Lower lobe of right lung (tissue), 2 donors: ENCODE results near the gene LMBRD2. TPM values are rescaled to one million over a fixed set of nuclear protein-coding genes. Genes with fewer than 3 reads are reported as not detected.

Source experiments
- ATAC-seq, 2 donors: fragments of 200-7000 bp; cut with Tn5 transposase; one replicate each; pipeline ENCODE4 v1.9.1; 2020 to 2022; ENCODE audit warnings: mild to moderate bottlenecking in 2 of 2, moderate library complexity in 2 of 2
- DNase-seq: peaks from one replicate; pipeline ENCODE4 v3.0.0-alpha.2; 2020
- H3K27ac ChIP-seq: fragments of 200-600 bp; one replicate; pipeline ENCODE4 v1.8.0; 2022
- H3K27me3 ChIP-seq: fragments of 200-600 bp; one replicate; pipeline ENCODE4 v1.8.0; 2022; ENCODE audit warnings: low read depth
- H3K36me3 ChIP-seq: fragments of 200-600 bp; one replicate; pipeline ENCODE4 v1.8.0; 2022; ENCODE audit warnings: mild to moderate bottlenecking
- H3K4me1 ChIP-seq: fragments of 200-600 bp; one replicate; pipeline ENCODE4 v1.8.0; 2022
- H3K4me3 ChIP-seq: fragments of 200-600 bp; one replicate; pipeline ENCODE4 v1.8.0; 2022; ENCODE audit warnings: mild to moderate bottlenecking
- H3K9me3 ChIP-seq: fragments of 200-600 bp; one replicate; pipeline ENCODE4 v1.8.0; 2022
- CTCF ChIP-seq: fragments of 200-600 bp; IDR thresholded peaks from one replicate; pipeline ENCODE4 v1.8.0; 2022; ENCODE audit warnings: antibody characterized with exemption, mild to moderate bottlenecking
- intact Hi-C: fragments of 100-400 bp; cut with DNase I; formaldehyde crosslinking; loops from one replicate; pipeline ENCODE4 v1.11.0; 2022
- total RNA-seq: library from RNA; stranded (reverse); fragmentation: NEBNext Ultra II Directional; extraction: Animal tissue kit (Norgen Biotek cat#: 25700); gene quantifications from one replicate; pipeline ENCODE4 v1.2.1, GENCODE V29; 2021
- donor health status: DM: no; HTN: yes; CAD: no; lungs with severe emphysema.

The LMBRD2 gene
- total RNA-seq, 1 donor from 2014 or later, result 12.1 TPM

- intact Hi-C loops, result no loop called here
- H3K4me1 ChIP-seq, result no peaks in the 10 kb centered on the region
- TF ChIP-seq CTCF, result no peak
- H3K9me3 ChIP-seq, result peaks cover 11% of the 10 kb centered on the region
- no peak for DNase-seq
- H3K36me3 ChIP-seq, result no peaks in the 10 kb centered on the region
- no peak for ATAC-seq
- no peak overlapping the region for H3K4me3 ChIP-seq
- no peaks in the 10 kb centered on the region for H3K27me3 ChIP-seq
- H3K27ac ChIP-seq, result no peak overlapping the region
These were observed 22.9 kb downstream of the LMBRD2 start for GRCh38 chr5:36128795-36129194.

DNA sequence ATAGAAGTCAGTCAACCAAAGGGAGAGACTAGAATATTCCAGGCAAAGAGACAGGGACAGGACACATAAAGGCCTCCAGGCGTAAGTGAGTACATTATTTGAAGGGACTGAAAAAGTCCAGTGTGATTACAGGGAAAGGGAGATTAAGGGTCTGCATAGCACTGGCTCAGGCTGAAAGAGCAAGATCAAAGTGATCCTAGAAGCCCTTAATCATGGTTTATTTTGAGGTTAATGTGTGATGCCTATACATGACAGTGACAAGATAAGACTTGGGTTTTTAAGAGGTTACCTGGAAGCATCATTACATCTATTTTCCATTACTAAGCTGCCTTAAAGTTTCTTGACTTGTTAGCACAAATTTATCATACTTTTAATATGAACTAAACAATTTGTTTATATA is 25.8 kb downstream of the LMBRD2 start:
- no peak for TF ChIP-seq CTCF
- no peak for ATAC-seq
- no peaks in the 10 kb centered on the region for H3K27me3 ChIP-seq
- H3K9me3 ChIP-seq, result peaks cover 11% of the 10 kb centered on the region
- H3K4me3 ChIP-seq, result no peak overlapping the region
- no peak overlapping the region for H3K27ac ChIP-seq
- H3K36me3 ChIP-seq, result peaks cover 12% of the 10 kb centered on the region
- intact Hi-C loops, result no loop called here
- H3K4me1 ChIP-seq, result no peaks in the 10 kb centered on the region
- DNase-seq, result no peak

DNA sequence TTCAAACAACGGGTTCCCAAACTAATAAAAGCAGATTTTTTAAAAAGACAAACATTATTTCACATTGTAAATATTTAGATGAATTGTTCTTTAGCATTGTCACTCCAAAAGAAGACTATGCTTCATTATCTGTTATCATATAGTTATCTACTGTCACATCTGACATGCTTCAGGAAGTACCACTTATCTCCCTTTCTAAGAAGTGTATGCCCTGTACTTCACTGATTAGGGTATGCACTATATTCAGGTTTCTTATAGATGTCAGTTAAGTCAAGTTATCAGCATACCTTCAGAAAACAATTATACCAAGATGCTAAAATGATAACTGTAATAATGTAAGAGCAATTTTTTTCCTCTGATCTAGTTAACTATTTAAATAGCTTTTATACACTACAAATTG is 40.4 kb downstream of the LMBRD2 start:
- intact Hi-C loops, result no loop called here
- Histone ChIP-seq H3K4me1 (no peaks in the 10 kb centered on the region), H3K9me3 (no peaks in the 10 kb centered on the region), H3K27ac (no peak overlapping the region), H3K27me3 (no peaks in the 10 kb centered on the region), H3K4me3 (no peak overlapping the region), H3K36me3 (peaks cover 58% of the 10 kb centered on the region)
- TF ChIP-seq CTCF, result no peak
- DNase-seq, result no peak
- ATAC-seq, result no peak

- intact Hi-C loops, result no loop called here
- Histone ChIP-seq H3K27ac (no peak overlapping the region), H3K9me3 (no peaks in the 10 kb centered on the region), H3K4me3 (no peak overlapping the region), H3K27me3 (no peaks in the 10 kb centered on the region), H3K36me3 (peaks cover 55% of the 10 kb centered on the region), H3K4me1 (no peaks in the 10 kb centered on the region)
- no peak for ATAC-seq
- no peak for DNase-seq
- TF ChIP-seq CTCF, result no peak
These were observed 42.8 kb downstream of the LMBRD2 start for GRCh38 chr5:36108758-36109460.

DNA sequence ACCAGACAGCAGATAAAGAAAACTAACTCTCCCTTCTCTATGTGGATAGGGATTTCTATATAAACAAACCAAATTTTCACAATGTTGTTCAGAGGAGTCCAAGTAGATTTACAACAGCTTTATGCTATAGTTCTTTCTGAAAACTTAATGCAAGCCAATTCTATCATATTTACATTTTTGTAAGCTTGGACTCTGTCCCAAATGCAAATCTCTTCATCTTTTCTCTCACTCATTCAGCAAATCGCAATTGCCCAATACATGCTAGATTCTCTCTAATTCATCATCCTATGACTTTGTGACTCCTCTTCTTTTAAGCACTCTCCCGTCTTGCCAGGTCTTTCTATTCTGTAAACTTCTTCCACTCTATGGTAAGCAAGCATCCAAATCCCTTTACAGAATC is 45.9 kb downstream of the LMBRD2 start:
- no peak for DNase-seq
- no peak overlapping the region for H3K27ac ChIP-seq
- H3K9me3 ChIP-seq, result no peaks in the 10 kb centered on the region
- H3K27me3 ChIP-seq, result no peaks in the 10 kb centered on the region
- H3K4me3 ChIP-seq, result no peak overlapping the region
- intact Hi-C loops, result no loop called here
- no peak for ATAC-seq
- no peaks in the 10 kb centered on the region for H3K4me1 ChIP-seq
- H3K36me3 ChIP-seq, result peaks cover 54% of the 10 kb centered on the region
- no peak for TF ChIP-seq CTCF
